GM12872 (cell line): Measurements from ENCODE around the gene GPR39.

Experiments used
- TF ChIP-seq, protein P1 (sequence below): IDR thresholded peaks from 3 replicates; pipeline ENCODE4 v1.5.1; 2011; ENCODE audit warnings: low read depth, mild to moderate bottlenecking, low read length, moderate library complexity; ENCODE audit not compliant: insufficient read depth

GPR39 gene

DNA sequence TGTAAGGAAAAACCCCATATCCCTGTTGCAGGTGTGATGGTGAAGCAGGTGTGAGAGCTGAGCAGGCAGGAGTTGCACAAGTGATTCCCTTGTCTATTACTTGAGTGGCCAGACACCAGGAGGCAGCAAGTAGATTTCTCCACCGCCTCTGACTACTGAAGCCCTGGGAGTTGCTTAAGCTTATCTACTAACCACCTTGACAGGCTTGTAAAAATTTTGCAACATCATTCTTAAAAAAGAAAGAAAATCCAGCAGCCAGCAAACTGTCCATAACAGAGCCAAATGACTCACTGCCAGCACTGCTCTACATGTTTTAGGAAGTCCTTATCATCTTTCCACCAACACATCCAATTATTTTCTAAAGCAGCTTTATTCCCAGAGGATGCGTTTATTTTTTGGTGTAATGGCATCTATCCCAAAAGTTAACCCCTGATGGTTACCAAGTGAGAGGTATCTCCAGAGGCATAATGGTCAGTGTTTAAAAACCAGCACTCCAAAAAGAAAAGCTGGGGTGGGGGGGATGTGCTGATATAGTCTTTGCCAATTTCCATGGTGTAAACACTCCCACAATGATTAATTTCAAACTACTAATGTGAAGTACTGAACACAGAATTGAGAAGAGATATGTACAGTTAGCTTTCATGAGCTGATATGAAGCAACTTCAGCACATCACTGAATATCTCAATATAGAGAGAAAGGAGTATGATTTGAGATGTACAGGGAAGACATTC lies 16.3 kb upstream of the GPR39 start:
- TF ChIP-seq, protein P1, sequence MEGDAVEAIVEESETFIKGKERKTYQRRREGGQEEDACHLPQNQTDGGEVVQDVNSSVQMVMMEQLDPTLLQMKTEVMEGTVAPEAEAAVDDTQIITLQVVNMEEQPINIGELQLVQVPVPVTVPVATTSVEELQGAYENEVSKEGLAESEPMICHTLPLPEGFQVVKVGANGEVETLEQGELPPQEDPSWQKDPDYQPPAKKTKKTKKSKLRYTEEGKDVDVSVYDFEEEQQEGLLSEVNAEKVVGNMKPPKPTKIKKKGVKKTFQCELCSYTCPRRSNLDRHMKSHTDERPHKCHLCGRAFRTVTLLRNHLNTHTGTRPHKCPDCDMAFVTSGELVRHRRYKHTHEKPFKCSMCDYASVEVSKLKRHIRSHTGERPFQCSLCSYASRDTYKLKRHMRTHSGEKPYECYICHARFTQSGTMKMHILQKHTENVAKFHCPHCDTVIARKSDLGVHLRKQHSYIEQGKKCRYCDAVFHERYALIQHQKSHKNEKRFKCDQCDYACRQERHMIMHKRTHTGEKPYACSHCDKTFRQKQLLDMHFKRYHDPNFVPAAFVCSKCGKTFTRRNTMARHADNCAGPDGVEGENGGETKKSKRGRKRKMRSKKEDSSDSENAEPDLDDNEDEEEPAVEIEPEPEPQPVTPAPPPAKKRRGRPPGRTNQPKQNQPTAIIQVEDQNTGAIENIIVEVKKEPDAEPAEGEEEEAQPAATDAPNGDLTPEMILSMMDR: no peak

DNA sequence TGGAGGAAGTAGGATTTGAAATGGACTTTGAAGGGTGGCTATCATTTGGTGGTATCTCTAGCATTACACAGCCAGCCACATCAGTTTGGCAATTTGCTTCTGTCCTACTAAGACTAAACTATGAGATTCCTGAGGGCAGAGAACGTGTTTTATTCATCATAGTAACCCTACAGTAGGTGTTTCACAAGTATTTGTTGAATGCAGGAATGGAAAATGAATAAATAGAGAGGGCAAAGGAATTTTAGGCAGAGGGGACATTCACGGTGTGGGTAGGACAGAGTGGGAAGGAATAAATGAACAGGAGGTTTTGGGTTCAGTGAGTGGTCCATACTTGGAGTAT lies 15.7 kb upstream of the GPR39 start:
- TF ChIP-seq, protein P1: no peak

DNA sequence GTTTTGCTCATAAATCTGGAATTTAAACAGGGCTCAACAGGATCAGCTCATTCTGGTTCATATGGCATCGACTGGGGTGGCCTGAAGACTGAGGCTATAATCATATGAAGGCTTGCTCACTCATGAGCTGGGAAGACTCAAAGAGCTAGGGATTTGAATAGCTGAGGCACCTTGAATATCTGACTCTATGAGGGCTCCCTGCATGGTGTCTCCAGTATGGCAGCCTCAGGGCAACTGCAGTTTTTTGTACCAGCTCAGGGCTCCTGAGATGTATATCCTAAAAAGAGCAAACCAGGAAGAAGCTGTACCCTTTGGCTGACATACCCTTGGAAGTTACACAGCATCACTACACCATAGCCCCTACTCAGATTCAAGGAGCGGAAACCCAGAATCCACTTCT lies 15.3 kb upstream of the GPR39 start:
- TF ChIP-seq, protein P1: no peak

DNA sequence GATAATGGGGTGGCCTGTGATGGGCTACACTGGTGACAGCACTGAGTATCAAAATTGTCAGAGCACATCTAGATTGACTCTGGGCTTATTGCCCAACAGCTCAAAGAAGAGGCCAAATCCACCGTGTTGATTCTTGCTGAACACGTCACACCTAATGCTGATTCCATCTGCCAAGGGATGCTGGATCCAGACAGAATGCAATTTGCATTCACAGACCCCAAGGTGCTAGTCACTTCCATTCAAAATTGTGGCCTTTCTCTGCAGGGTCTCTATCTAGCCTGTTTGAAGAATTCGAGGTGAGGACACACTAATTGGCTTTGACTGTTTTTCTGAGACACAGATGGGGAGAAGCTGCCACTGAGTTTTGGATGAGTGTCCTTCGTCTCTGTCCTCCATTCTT lies 13.5 kb upstream of the GPR39 start:
- TF ChIP-seq, protein P1: no peak

DNA sequence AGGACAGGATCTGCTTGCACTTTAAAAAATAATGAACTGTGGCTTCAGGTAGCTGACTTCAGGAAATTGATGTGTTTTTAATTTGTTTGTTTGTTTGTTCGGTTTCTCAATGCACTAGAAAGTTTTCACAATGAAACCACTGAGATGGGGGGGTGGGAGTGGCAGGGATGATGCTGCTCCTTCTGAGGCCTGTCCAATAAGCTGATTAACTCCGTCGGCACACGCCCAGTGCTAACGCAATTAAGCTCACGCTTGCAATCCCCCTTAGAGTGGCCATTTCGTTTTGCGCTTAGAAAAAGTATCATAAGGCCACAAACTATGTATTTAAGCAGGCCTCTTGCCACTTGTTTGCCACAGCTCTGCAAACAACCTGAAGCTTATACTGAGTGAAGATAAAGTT lies 12.5 kb upstream of the GPR39 start:
- TF ChIP-seq, protein P1: no peak

DNA sequence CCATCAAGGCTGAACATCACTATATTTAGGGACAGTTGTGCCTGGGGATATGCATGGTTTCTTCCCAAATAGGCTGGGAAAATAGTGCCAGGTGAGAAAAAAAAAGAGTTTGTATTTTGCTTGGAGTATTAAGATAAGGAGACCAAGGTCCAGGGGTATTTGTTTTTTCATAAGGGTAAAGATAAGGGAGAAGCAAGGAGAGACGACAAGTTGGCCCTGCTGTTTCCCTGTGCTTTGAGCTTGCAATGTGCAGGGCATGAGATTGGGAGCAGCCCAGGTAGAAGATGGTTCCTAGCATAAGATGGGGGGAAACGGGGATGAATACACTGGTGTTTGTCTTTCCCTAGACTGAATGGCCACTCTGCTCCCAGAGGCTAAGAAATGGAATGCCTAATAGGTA lies 8.8 kb upstream of the GPR39 start:
- TF ChIP-seq, protein P1: no peak

DNA sequence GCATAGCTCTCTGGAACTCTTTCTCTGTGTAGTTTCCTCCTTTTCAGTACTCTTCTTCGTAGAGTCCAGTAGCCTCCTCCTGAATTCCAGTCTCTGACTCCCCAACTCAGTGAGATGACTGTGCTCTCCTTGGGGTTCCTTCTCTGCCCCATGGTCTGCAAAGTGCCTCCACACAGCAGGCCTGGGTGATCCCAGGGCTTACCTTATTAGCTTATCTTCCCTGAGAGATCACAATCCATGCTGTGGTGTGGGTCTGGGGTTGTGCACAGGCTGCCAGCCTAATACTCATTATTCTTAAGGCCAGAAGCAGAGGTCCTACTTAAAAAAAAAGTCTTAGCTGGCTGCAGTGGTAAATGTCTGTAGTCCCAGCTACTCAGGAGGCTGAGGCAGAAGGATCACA lies 4.6 kb upstream of the GPR39 start:
- TF ChIP-seq, protein P1: no peak
